ENCODE results near the gene SLC6A3.
"Not testable (repeated sequence)": the region's sequence is repeated elsewhere in the genome, so short reads cannot be mapped to it uniquely, and the experiment has no call there.

Gene SLC6A3

DNA sequence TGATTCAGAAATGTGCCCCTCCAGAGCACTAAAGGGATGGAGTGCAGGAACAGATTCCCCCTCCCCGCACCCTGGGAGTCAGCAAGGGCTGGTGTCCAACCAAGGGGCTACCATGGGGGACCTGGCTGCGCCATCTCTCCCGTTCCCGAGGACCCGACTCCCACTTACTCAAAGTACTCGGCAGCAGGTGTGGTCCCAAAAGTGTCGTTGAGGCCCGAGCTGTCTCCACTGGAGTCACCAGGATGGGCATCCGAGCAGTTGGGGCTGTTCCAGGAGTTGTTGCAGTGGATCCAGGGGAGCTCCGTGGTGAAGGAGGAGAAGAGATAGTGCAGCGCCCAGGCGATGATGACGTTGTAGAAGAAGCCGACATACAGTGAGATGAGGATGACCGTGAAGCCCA, 12.9 kb downstream of the SLC6A3 start:
- no peaks in the 10 kb centered on the region for H3K36me3 ChIP-seq (ENCODE audit: insufficient read depth, low read length)
- H3K4me1 ChIP-seq (ENCODE audit: insufficient read depth, low read length): peaks cover under 1% of the 10 kb centered on the region; the same call in 1 of the 2 replicates
- no peak overlapping the region for H3K9ac ChIP-seq (ENCODE audit: low read depth, low read length)
- H3K9me3 ChIP-seq (ENCODE audit: control insufficient read depth, insufficient read depth, low read length): 0 out of 2 replicates have a peak, but pooled peaks cover 7% of the 10 kb centered on the region

GRCh38 chr5:1431896-1432295, 13.3 kb downstream of the SLC6A3 start:
- Histone ChIP-seq H3K4me1 (ENCODE audit: insufficient read depth, low read length) (no peaks in the 10 kb centered on the region), H3K9me3 (ENCODE audit: control insufficient read depth, insufficient read depth, low read length) (0 out of 2 replicates have a peak, but pooled peaks cover 7% of the 10 kb centered on the region), H3K36me3 (ENCODE audit: insufficient read depth, low read length) (no peaks in the 10 kb centered on the region), H3K9ac (ENCODE audit: low read depth, low read length) (no peak overlapping the region)

- Histone ChIP-seq H3K4me1 (ENCODE audit: insufficient read depth, low read length) (no peaks in the 10 kb centered on the region), H3K36me3 (ENCODE audit: insufficient read depth, low read length) (no peaks in the 10 kb centered on the region), H3K9ac (ENCODE audit: low read depth, low read length) (no peak overlapping the region), H3K9me3 (ENCODE audit: control insufficient read depth, insufficient read depth, low read length) (peaks cover 9% of the 10 kb centered on the region; the same call in 1 of the 2 replicates)
Measured at GRCh38 chr5:1431021-1431811, 14.0 kb downstream of the SLC6A3 start.

DNA sequence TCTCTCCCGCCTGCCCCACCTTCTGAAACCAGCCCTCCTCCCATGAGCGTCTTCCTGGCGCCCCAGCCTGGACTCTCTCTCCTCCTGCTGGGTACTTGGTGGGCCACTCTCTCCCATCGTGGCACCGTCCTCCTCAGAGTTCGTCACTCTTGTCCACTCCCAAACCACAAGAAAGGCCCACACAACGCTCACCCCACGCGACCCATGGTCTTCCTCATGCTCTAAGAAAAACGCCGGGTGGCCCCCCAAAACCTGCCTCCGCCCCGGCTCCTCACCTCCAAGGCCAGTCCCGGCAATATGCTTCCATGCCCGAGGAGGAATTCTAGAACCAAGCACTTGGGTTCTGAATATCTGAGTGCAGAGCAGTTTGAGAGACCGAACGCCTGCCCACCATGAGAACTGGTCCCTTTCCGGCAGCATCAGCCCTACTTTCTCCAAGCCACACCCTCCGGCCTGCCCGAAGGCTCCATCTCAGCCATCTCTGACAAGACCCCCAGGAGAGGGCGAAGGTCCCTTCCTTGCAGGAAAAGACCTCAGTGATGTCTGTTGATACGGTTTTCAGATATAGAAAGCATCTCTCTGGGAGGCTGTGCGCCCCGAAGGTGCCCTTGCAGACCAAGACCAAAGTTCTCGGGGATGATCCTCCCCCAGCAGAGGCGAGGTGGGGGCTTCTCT, 15.0 kb downstream of the SLC6A3 start:
- no peaks in the 10 kb centered on the region for H3K4me1 ChIP-seq (ENCODE audit: insufficient read depth, low read length)
- H3K36me3 ChIP-seq (ENCODE audit: insufficient read depth, low read length): no peaks in the 10 kb centered on the region
- peaks cover 9% of the 10 kb centered on the region; the same call in 1 of the 2 replicates for H3K9me3 ChIP-seq (ENCODE audit: control insufficient read depth, insufficient read depth, low read length)
- H3K9ac ChIP-seq (ENCODE audit: low read depth, low read length): no peak overlapping the region

DNA sequence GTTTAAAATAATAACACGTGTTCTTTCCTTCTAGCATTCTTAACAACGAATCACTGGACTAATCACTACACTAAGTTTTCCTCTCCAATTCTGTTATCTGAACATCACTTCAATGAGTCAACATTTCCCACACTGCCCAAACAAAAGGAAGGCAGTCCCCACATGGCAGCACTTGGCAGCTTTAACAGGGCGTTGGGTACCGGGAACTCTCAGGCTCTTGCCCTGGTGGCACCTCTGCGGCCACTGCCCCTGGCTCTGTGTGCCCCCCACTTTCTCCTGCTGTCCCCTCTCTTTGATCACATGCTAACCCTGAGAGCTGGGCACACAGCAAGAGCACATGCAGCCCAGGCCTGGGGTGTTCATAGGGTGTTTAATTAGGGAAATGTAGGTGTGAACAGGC, 15.7 kb downstream of the SLC6A3 start:
- no peaks in the 10 kb centered on the region for H3K36me3 ChIP-seq (ENCODE audit: insufficient read depth, low read length)
- peaks cover 9% of the 10 kb centered on the region; the same call in 1 of the 2 replicates for H3K9me3 ChIP-seq (ENCODE audit: control insufficient read depth, insufficient read depth, low read length)
- H3K4me1 ChIP-seq (ENCODE audit: insufficient read depth, low read length): no peaks in the 10 kb centered on the region
- H3K9ac ChIP-seq (ENCODE audit: low read depth, low read length): no peak overlapping the region

DNA sequence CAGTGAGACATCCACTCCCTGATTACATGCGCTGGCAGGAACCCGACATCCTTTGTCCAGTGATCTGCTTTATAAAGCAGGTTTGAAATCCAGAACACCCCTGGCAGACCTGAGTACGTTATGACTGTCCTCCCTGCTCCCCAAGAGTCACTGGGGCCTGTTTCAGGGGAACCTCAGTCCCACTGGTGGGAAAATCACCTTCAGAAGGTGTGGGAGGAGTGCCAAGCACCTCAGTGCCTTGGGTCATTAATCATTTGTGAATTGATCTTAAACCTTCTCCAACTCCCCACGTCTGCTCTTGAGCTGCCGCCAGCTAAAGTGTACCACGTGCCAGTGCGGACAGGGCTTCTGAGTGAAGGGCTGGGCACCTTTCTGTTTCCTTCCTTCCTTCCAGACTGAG, 16.2 kb downstream of the SLC6A3 start:
- no peak overlapping the region for H3K9ac ChIP-seq (ENCODE audit: low read depth, low read length)
- H3K9me3 ChIP-seq (ENCODE audit: control insufficient read depth, insufficient read depth, low read length): peaks cover 9% of the 10 kb centered on the region; the same call in 1 of the 2 replicates
- no peaks in the 10 kb centered on the region for H3K36me3 ChIP-seq (ENCODE audit: insufficient read depth, low read length)
- no peaks in the 10 kb centered on the region for H3K4me1 ChIP-seq (ENCODE audit: insufficient read depth, low read length)

- no peak overlapping the region for H3K9ac ChIP-seq (ENCODE audit: low read depth, low read length)
- no peaks in the 10 kb centered on the region for H3K4me1 ChIP-seq (ENCODE audit: insufficient read depth, low read length)
- no peaks in the 10 kb centered on the region for H3K36me3 ChIP-seq (ENCODE audit: insufficient read depth, low read length)
- peaks cover 9% of the 10 kb centered on the region; the same call in 1 of the 2 replicates for H3K9me3 ChIP-seq (ENCODE audit: control insufficient read depth, insufficient read depth, low read length)
Measured at GRCh38 chr5:1428107-1428506, 17.1 kb downstream of the SLC6A3 start.

DNA sequence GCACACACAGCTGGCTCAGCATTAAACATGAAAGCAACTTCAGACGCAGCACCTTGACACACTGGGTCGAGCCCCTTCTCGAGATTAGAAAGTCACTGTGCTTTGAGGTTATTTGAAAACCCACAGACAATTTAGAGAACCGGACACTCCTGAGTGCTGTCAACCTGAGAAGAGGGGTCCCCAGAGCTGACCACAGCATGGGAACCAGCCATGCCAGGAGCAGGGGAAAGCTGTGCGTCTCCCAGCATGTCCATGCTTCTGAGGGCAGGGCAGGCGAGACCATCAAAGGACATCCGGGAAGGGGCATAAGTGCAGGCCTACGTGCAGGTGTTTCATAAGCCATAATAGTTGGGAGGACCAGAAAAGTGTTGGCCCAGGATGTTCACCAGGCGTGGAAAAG, 20.5 kb downstream of the SLC6A3 start:
- H3K4me1 ChIP-seq (ENCODE audit: insufficient read depth, low read length): no peaks in the 10 kb centered on the region
- H3K36me3 ChIP-seq (ENCODE audit: insufficient read depth, low read length): no peaks in the 10 kb centered on the region
- peaks cover 9% of the 10 kb centered on the region; the same call in 1 of the 2 replicates for H3K9me3 ChIP-seq (ENCODE audit: control insufficient read depth, insufficient read depth, low read length)
- H3K9ac ChIP-seq (ENCODE audit: low read depth, low read length): no peak overlapping the region

DNA sequence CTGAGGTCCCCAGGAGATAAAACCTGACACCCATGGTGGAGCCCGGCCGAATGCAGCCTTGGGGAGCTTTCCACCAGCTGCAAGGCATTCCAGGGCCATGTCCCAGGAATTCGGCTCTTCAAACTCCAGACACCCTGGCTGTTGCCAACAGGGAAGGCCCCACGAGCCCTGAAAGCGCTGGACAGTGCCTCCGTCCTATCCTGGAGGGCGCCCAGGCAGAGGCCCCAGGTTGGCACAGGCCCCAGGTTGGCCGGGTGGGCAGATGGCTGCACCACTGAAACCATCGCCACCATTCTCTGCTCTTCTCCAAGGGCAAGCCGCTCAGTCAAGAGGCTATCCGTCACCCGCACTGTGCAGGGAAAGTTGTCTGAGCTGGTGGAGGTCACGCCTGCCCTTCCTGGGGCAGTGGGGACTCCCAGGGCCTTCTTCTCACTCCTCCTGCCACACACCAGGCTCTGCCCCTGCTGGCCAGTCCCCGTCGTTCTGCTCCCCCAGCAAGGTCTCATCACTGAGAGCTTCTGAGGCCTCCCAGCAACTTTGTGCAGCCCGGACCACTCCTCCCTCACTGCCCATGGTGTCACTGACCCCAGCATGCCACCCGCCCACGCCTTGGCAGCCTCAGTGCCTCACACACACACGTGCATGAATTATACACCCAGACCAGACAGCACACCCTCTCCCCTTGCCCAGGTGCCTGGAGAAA, 21.2 kb downstream of the SLC6A3 start:
- no peaks in the 10 kb centered on the region for H3K36me3 ChIP-seq (ENCODE audit: insufficient read depth, low read length)
- peaks cover 9% of the 10 kb centered on the region; the same call in 1 of the 2 replicates for H3K9me3 ChIP-seq (ENCODE audit: control insufficient read depth, insufficient read depth, low read length)
- no peak overlapping the region for H3K9ac ChIP-seq (ENCODE audit: low read depth, low read length)
- no peaks in the 10 kb centered on the region for H3K4me1 ChIP-seq (ENCODE audit: insufficient read depth, low read length)

DNA sequence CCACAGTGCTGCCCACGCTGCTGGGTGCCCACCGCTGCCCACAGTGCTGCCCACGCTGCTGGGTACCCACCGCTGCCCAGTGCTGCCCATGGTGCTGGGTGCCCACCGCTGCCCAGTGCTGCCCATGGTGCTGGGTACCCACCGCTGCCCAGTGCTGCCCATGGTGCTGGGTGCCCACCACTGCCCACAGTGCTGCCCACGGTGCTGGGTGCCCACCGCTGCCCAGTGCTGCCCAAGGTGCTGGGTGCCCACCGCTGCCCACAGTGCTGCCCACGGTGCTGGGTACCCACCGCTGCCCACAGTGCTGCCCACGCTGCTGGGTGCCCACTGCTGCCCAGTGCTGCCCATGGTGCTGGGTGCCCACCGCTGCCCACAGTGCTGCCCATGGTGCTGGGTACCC, 22.7 kb downstream of the SLC6A3 start:
- H3K9me3 ChIP-seq (ENCODE audit: control insufficient read depth, insufficient read depth, low read length); H3K4me1 ChIP-seq (ENCODE audit: insufficient read depth, low read length); H3K9ac ChIP-seq (ENCODE audit: low read depth, low read length); H3K36me3 ChIP-seq (ENCODE audit: insufficient read depth, low read length): not testable (repeated sequence)

GRCh38 chr5:1421521-1422341, 23.5 kb downstream of the SLC6A3 start:
- Histone ChIP-seq H3K36me3 (ENCODE audit: insufficient read depth, low read length) (no peaks in the 10 kb centered on the region), H3K4me1 (ENCODE audit: insufficient read depth, low read length) (no peaks in the 10 kb centered on the region), H3K9ac (ENCODE audit: low read depth, low read length) (no peak overlapping the region), H3K9me3 (ENCODE audit: control insufficient read depth, insufficient read depth, low read length) (peaks cover 2% of the 10 kb centered on the region; the same call in 1 of the 2 replicates)

GRCh38 chr5:1420211-1421195, 24.7 kb downstream of the SLC6A3 start:
- Histone ChIP-seq H3K9me3 (ENCODE audit: control insufficient read depth, insufficient read depth, low read length) (no peaks in the 10 kb centered on the region), H3K9ac (ENCODE audit: low read depth, low read length) (no peak overlapping the region), H3K36me3 (ENCODE audit: insufficient read depth, low read length) (no peaks in the 10 kb centered on the region), H3K4me1 (ENCODE audit: insufficient read depth, low read length) (no peaks in the 10 kb centered on the region)

Measured in ES-I3 (cell line).